ENCODE measurements around the gene PHIP. TPM values are rescaled to one million over a fixed set of nuclear protein-coding genes. Genes with fewer than 3 reads are reported as not detected.

Gene PHIP
- total RNA-seq, 1 donor from 2014 or later, result 13.0 TPM

DNA sequence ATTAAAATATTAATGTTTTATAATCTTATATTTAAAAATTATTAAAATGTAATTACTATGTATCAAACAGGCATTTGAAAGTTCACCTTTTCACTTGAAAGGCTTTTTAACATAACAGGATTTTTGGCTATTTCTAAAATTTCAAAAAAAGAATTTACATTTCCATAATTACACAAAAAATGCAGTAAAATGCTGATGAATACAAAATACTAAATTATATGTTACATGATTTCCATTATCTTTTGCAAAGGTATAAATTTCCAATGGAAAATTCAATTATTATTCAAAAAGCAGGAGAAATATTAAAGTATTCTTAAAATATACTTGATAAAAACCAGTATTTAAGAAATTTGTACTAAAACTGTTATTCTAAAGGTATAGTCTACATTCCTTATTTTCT, 66.1 kb downstream of the PHIP start:
- intact Hi-C loops (cut with micrococcal nuclease), result no loop called here
- H3K4me3 ChIP-seq, result no peak overlapping the region
- DNase-seq, result no peak
- no peak overlapping the region for H3K27ac ChIP-seq (replicated peaks)
- H3K4me1 ChIP-seq, result peaks cover 25% of the 10 kb centered on the region
- peaks cover 41% of the 10 kb centered on the region for H3K36me3 ChIP-seq
- no peaks in the 10 kb centered on the region for H3K27me3 ChIP-seq (ENCODE audit: low read depth)
- TF ChIP-seq, protein P1, sequence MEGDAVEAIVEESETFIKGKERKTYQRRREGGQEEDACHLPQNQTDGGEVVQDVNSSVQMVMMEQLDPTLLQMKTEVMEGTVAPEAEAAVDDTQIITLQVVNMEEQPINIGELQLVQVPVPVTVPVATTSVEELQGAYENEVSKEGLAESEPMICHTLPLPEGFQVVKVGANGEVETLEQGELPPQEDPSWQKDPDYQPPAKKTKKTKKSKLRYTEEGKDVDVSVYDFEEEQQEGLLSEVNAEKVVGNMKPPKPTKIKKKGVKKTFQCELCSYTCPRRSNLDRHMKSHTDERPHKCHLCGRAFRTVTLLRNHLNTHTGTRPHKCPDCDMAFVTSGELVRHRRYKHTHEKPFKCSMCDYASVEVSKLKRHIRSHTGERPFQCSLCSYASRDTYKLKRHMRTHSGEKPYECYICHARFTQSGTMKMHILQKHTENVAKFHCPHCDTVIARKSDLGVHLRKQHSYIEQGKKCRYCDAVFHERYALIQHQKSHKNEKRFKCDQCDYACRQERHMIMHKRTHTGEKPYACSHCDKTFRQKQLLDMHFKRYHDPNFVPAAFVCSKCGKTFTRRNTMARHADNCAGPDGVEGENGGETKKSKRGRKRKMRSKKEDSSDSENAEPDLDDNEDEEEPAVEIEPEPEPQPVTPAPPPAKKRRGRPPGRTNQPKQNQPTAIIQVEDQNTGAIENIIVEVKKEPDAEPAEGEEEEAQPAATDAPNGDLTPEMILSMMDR (IDR thresholded peaks at IDR 0.05; ENCODE audit: borderline replicate concordance), result no peak
- no peaks in the 10 kb centered on the region for H3K9me3 ChIP-seq (replicated peaks)

DNA sequence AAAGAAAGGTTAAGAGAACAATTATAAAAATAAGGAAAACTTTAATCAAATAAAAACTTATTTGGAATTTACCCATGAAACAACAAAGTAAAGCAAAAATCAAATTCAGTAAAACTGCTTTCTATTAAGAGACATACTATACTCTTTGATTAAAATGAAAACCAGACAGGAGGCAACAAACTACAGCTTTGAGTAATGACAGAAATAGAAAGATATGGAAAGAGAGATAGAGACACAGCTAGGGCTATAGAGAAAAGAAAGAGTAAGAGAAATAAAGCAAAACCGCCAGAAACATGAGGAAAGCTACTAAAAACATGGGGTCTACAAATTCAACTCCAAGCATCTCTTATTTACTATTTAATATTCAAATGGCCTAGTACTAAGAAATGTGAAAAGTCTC, 67.6 kb downstream of the PHIP start:
- Histone ChIP-seq H3K4me1 (peaks cover 37% of the 10 kb centered on the region), H3K9me3 (replicated peaks) (no peaks in the 10 kb centered on the region), H3K27ac (replicated peaks) (peak overlapping the region; percentile 44), H3K4me3 (no peak overlapping the region), H3K27me3 (ENCODE audit: low read depth) (no peaks in the 10 kb centered on the region), H3K36me3 (peaks cover 26% of the 10 kb centered on the region)
- DNase-seq, result no peak
- intact Hi-C loops (cut with micrococcal nuclease), result no loop called here
- TF ChIP-seq, protein P1 (IDR thresholded peaks at IDR 0.05; ENCODE audit: borderline replicate concordance), result no peak

DNA sequence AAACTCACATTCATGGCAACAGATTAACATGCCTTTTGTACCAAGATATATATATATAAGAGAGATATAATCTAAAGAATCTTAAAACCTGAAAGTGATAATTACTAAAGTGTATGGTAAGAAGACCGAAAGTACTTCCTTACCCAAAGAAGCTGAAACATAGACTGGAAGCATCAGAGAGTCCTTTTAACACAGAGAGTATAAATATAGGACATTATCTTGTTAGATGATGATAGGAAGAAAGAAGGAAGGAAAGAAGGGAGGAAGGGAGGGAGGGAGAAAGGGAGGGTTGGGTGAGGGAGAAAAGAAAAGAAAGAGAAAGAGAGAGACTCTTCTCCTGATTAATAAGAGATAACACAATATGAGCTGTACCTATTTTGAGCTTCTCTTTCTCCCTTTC, 68.2 kb downstream of the PHIP start:
- H3K4me3 ChIP-seq, result no peak overlapping the region
- H3K27me3 ChIP-seq (ENCODE audit: low read depth), result no peaks in the 10 kb centered on the region
- H3K27ac ChIP-seq (replicated peaks), result peak overlapping the region; percentile 44
- DNase-seq, result no peak
- H3K36me3 ChIP-seq, result peaks cover 20% of the 10 kb centered on the region
- intact Hi-C loops (cut with micrococcal nuclease), result loop anchor here (10.0 kb wide), 1 partner anchor 55 kb away; no protein-coding TSS in a partner anchor
- H3K4me1 ChIP-seq, result peaks cover 43% of the 10 kb centered on the region
- TF ChIP-seq, protein P1 (IDR thresholded peaks at IDR 0.05; ENCODE audit: borderline replicate concordance), result no peak
- no peaks in the 10 kb centered on the region for H3K9me3 ChIP-seq (replicated peaks)

DNA sequence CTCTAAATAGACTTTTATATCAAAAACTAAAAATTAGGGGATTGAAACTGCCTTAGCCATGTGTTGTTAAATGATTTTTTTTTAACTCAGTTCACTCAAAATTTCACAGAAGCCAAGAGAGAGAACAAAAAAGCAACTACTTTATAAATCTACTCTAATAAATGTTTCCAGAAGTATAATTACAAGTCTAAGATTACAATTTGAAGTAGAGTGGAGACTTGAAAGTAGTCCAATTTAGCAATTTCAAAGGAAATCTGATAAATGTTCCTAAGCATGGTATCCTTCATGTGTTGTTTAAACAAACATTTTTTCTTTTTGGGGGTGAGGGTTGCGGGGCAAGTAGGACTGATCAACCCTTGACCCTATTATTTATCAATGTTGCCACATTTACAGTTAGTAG, 72.6 kb downstream of the PHIP start:
- intact Hi-C loops (cut with micrococcal nuclease), result loop anchor here (10.0 kb wide), 1 partner anchor 51 kb away; no protein-coding TSS in a partner anchor
- Histone ChIP-seq H3K4me3 (no peak overlapping the region), H3K36me3 (peaks cover 38% of the 10 kb centered on the region), H3K27me3 (ENCODE audit: low read depth) (no peaks in the 10 kb centered on the region), H3K9me3 (replicated peaks) (no peaks in the 10 kb centered on the region), H3K27ac (replicated peaks) (no peak overlapping the region), H3K4me1 (peaks cover 34% of the 10 kb centered on the region)
- TF ChIP-seq, protein P1 (IDR thresholded peaks at IDR 0.05; ENCODE audit: borderline replicate concordance), result no peak
- no peak for DNase-seq

DNA sequence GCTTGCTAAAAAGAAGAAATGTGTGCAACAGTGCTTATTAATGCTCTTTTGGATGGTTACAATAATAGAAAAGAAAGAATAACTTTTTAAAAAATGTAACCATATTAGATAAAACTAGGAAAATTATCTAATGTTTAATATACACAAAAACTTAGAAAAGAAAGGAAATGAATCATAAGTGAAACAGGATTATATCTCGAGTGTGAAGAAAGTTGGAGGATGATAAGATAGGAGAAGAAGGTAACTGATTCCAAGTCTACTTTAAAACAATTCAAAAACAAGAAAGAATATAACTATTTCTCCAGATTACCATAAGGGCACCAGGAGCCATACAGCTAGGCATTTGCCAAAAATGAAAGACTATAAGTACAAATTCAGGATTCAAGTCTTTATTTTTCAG, 73.0 kb downstream of the PHIP start:
- Histone ChIP-seq H3K36me3 (peaks cover 43% of the 10 kb centered on the region), H3K9me3 (replicated peaks) (no peaks in the 10 kb centered on the region), H3K4me3 (no peak overlapping the region), H3K27ac (replicated peaks) (no peak overlapping the region), H3K4me1 (peaks cover 29% of the 10 kb centered on the region), H3K27me3 (ENCODE audit: low read depth) (no peaks in the 10 kb centered on the region)
- intact Hi-C loops (cut with micrococcal nuclease), result loop anchor here (10.0 kb wide), 1 partner anchor 50 kb away; no protein-coding TSS in a partner anchor
- TF ChIP-seq, protein P1 (IDR thresholded peaks at IDR 0.05; ENCODE audit: borderline replicate concordance), result no peak
- no peak for DNase-seq

All from left ventricle myocardium inferior (tissue), 1 donor.